ENCODE measurements around the gene JPT2.

- no peak for TF ChIP-seq CTCF (conservative IDR thresholded peaks at IDR 0.05; ENCODE audit: low read depth, low read length)
- TF ChIP-seq EZH2 (IDR thresholded peaks at IDR 0.05; ENCODE audit: borderline replicate concordance, low read depth, low read length, poor library complexity, severe bottlenecking) = no peak
Measured at GRCh38 chr16:1731073-1731472, 53.0 kb downstream of the JPT2 start.

Data from A673 (cell line).